ENCODE measurements around the gene CRTC2.
A peak's percentile ranks its signal among the peaks of the same experiment; 100 is the strongest.
"Not testable (repeated sequence)": the region's sequence is repeated elsewhere in the genome, so short reads cannot be mapped to it uniquely, and the experiment has no call there.

Gene CRTC2, protein sequence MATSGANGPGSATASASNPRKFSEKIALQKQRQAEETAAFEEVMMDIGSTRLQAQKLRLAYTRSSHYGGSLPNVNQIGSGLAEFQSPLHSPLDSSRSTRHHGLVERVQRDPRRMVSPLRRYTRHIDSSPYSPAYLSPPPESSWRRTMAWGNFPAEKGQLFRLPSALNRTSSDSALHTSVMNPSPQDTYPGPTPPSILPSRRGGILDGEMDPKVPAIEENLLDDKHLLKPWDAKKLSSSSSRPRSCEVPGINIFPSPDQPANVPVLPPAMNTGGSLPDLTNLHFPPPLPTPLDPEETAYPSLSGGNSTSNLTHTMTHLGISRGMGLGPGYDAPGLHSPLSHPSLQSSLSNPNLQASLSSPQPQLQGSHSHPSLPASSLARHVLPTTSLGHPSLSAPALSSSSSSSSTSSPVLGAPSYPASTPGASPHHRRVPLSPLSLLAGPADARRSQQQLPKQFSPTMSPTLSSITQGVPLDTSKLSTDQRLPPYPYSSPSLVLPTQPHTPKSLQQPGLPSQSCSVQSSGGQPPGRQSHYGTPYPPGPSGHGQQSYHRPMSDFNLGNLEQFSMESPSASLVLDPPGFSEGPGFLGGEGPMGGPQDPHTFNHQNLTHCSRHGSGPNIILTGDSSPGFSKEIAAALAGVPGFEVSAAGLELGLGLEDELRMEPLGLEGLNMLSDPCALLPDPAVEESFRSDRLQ

DNA sequence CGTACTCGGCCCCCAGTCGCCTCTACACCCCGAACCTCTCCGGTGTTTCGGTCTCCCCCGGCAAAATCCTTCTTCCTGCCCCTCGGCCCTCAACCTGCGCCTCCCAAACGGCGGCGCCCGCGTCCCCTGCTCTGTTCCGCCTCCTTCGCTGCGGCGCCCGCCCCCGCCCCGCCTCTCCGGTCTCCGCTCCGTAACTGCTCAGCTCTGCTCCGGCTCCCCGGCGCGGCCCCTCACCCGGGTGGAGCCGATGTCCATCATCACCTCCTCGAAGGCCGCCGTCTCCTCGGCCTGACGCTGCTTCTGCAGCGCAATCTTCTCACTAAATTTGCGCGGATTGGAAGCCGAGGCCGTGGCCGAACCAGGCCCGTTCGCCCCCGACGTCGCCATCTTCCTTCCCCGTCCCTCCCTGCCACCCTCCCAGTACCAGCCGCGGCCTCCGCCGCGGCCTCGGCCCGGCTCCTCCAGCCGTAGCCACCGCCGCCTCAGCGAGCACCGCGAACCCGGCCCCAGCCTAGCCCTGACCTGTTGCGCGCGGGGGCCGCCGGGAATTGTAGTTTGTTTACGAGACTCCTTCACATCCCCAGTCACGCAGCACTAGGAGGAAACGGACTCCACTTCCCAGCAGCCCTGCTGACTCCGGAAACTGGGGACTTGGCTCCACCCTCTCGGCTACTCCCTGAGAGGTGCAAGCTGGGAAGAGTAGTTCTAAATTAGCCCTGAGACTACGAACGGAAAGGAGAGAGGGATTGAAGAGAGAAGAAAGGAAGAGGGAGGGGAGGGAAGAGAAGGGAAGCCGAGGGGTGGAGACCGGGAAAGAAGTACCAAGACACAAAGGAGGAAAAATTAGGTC lies at the start of gene CRTC2:
Gene CRTC2, minus strand, starts transcription at position 502 of the 850 bp plus-strand sequence. Its CDS starts 115 bp downstream, at position 387.
- peak; percentile 86 to 91 (median 87) for DNase-seq (ENCODE audit: low read depth in 2 of 3, low spot score in 2 of 3)

DNA sequence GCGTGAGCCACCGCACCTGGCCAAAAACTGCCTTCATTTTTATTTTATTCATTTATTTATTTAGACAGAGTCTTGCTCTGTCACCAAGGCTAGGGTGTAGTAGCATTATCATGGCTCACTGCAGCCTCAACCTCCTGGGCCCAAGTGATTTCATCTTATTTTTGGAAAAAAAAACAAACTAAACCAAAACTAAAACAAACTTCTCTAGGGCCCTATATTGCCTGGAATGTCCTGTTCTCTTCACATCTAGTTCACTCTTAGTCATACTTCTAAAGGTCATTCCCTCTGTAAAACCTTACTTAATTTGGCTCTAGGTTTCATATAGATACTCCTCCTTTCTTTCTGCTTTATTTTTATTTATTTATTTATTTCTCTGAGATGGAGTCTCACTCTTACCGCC lies 47.7 kb upstream of the CRTC2 start:
- no peak for DNase-seq (ENCODE audit: low read depth in 2 of 3, low spot score in 2 of 3)

DNA sequence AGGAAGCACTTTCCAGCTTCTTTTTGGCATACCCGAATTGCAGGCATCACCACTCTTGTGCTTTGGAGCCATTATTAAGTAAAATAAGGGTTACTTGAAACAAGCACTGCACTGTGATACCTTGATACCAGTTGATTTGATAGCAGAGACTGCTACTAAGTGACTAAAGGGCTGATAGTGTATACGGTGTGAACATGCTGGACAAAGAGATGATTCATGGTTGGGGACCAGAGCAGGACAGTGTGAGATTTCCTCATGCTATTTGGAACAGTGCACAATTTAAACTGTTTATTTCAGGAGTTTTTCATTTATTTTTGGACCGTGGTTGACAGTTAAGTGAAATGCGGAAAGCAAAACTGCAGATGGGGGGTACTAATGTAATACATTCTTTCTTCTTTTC lies 42.0 kb upstream of the CRTC2 start:
- no peak for DNase-seq (ENCODE audit: low read depth in 2 of 3, low spot score in 2 of 3)

DNA sequence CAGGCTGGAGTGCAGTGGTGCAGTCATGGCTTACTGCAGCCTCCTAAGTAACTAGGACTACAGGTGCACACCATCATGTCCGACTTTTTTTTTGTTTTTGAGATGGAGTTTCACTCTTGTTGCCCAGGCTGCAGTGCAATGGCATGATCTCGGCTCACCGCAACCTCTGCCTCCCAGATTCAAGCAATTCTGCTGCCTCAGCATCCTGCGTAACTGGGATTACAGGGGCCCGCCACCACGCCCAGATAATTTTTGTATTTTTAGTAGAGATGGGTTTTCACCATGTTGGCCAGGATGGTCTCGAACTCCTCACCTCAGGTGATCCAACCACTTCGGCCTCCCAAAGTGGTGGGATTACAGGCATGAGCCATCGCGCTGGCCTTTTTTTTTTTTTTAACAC lies 38.5 kb upstream of the CRTC2 start:
- not testable (repeated sequence) for DNase-seq (ENCODE audit: low read depth in 2 of 3, low spot score in 2 of 3)

DNA sequence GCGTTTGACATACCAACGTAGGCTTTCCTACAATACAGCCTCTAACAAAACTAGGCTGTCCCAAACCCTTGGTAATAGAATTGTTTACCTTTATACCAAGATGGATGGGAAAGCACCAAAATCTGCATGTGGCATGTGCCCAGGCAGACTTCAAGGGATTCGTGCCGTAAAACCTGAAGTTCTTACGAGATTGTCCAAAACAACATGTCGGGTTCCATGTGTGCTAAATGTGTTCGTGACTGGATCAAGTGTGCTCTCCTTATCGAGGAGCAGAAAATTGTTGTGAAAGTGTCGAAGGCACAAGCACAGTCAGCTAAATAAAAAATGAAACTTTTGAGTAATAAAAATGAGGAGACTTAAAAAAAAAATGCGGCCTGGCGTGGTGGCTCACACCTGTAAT lies 37.2 kb upstream of the CRTC2 start:
- no peak for DNase-seq (ENCODE audit: low read depth in 2 of 3, low spot score in 2 of 3)

DNA sequence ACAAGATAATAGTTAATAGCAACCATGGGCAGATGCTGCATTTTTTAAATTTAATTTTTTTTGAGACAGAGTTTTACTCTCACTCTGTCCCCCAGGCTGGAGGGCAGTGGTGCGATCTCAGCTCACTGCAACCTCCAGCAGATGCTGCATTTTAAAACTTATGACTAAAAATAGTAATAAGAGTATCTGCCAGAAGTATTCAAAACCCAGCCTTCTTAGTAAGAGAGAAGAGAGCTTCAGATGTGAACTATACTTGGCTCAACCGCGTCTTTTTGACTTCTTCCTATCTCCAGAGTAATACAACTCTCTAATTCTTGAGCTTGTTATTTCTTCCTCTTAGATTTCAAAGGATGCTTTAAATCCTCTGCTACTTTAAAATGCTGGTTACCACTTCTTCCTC lies 36.8 kb upstream of the CRTC2 start:
- no peak for DNase-seq (ENCODE audit: low read depth in 2 of 3, low spot score in 2 of 3)

DNA sequence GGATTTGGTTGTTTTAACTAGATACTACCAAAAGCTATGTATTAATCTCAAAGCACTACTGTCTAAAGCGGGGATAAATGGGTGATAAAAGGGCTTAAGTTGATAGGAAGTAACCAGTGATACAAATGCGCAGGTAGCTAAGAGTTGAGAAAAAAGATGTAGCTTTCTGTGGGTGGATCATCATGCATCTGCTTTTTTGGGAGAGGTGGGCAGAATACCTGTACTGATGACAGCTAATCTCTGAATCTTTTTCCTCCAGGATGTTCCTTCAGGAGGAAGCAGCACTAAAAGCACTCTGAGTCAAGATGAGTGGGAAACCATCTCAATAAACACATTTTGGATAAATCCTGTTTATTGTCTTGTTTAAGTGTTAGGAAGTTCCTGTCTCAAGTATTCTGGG lies 33.4 kb upstream of the CRTC2 start:
- no peak for DNase-seq (ENCODE audit: low read depth in 2 of 3, low spot score in 2 of 3)

DNA sequence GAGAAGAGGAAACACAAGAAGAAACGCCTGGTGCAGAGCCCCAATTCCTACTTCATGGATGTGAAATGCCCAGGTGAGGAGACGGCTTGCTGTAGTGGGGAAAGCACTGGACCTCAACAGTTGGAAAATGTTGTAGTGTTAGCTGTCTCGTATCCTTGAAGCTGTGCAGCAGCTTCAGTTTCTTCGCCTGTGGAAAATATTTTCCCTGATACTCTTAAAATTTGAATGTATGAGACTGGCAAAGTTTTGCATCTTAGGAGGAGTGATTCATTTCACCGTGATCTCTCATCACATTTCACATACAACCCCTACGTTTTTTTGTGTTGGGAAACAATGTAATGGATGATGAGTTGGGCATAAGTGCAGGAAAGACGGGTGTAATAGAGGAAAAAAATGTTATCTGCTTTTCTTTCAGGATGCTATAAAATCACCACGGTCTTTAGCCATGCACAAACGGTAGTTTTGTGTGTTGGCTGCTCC lies 32.8 kb upstream of the CRTC2 start:
- DNase-seq (ENCODE audit: low read depth in 2 of 3, low spot score in 2 of 3) = no peak

DNA sequence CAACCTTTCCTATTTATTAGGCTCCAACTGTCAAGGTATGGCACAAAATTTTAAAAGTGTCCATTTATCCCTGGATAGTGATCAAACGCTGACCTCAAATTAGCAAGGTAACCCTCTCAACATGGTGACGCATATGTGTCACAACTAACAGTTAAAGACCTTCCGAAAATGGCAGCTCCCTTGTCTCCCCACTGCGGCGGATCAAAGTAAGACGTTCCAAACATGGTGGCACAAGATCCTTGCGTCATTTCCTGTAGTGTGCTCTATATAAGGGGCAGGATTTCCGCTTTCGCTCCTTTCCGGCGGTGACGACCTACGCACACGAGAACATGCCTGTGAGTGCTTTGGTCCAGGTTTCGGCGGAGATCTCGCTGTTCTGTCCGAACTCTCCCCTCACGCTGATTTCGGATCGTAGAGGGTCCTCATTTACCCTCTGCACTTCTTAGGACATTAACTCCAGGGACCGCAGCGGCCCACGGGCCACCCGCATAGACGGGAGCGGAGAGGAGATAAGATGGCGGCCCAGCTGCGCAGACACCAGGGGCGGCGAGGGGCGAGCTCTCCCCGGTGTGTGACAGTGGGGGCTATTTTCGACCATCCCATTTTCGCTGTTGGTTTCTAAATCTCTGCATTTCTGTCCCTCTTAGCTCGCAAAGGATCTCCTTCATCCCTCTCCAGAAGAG lies 32.2 kb upstream of the CRTC2 start, which contains the start of gene RPS27:
Gene RPS27, plus strand, starts transcription at position 295 of the 683 bp plus-strand sequence. Its CDS starts 35 bp downstream, at position 330.
- peak; percentile 67 to 71 (median 69) for DNase-seq (ENCODE audit: low read depth in 2 of 3, low spot score in 2 of 3)

DNA sequence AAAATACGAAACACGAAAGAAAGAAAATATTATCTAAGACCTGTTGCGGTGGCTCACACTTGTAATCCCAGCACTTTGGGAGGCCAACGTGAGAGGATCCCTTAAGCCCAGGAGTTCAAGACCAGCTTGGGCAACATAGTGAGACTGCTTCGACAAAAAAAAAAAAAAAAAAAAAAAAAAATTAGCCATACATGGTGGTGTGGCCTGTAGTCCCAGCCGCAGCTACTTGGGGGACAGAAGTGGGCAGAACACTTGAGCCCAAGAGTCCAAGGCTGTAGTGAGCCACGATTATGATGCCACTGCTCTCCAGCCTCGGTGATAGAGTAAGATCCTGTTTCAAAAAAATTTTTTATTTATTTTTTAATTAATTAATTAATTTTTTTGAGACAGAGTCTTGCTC lies 29.2 kb upstream of the CRTC2 start:
- no peak for DNase-seq (ENCODE audit: low read depth in 2 of 3, low spot score in 2 of 3)

DNA sequence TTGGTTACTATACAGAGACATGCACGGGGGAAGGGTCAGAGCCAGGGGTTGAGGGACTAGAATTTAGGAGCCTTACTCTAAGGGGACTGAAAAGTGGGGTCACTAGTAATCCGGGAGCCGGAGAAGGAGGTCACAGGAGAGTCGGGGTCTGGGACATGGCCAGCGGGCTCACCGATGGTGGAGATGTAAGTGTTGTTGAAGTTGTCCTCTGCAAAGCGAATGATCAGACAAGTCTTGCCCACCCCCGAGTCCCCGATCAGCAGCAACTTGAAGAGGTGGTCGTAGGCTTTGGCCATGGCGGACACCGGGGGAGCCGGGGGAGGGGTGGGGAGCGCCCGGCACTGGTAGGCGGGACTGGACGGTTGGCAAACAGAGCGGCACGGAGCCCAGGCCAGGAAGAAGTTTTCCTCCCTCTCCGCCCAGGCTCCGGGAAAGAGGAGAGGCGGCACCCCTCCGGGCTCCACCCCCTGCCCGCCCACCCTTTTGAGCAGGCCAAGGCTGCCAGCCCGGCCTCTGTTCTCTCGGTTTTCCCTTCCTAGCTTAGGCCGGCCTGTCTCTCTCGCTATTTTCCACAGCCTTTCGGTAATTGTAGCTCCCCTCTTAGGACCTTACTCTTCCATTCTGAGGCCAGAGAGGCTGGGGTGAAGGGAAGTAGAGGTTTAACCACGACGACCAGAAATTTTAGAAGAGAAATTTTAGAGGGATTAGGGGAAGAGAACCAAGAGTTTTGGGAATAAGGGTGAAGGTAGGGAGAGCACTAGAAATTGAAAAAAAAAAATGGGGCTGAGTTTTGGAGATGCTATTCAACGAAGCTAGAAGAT lies 27.7 kb upstream of the CRTC2 start, which contains the start of gene RAB13:
Gene RAB13, minus strand, starts transcription at position 399 of the 821 bp plus-strand sequence. Its CDS starts 103 bp downstream, at position 296.
- DNase-seq (ENCODE audit: low read depth in 2 of 3, low spot score in 2 of 3) = no peak

DNA sequence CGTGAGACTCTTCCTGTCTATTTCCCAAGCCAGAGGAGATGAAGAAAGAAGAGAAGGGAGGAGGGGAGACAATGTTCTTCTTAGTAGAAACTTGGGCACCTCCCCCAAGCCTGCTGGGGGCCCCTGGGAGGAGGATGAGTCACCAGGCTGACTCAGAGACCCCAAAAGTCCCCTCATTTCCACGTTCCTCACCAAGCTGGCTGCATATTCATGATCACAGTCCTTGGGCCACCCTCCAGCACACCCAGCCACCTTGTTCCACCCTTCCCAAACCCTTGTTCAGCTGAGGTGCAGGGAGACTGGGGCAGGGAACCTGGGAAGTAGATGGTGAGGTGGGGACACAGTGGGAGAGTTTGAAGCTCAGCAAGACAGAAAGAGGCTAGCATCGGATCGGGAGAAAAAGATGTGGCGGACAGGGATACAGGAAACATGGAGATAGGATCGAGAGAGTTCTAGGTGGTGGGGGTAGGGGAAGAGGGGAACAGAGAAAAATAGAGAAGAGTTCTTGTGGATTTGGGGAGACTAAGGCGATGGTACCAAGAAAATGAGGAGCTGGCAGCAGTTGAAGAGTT lies 27.0 kb upstream of the CRTC2 start:
- DNase-seq (ENCODE audit: low read depth in 2 of 3, low spot score in 2 of 3) = peak in 1 of 3 experiments; percentile 39

DNA sequence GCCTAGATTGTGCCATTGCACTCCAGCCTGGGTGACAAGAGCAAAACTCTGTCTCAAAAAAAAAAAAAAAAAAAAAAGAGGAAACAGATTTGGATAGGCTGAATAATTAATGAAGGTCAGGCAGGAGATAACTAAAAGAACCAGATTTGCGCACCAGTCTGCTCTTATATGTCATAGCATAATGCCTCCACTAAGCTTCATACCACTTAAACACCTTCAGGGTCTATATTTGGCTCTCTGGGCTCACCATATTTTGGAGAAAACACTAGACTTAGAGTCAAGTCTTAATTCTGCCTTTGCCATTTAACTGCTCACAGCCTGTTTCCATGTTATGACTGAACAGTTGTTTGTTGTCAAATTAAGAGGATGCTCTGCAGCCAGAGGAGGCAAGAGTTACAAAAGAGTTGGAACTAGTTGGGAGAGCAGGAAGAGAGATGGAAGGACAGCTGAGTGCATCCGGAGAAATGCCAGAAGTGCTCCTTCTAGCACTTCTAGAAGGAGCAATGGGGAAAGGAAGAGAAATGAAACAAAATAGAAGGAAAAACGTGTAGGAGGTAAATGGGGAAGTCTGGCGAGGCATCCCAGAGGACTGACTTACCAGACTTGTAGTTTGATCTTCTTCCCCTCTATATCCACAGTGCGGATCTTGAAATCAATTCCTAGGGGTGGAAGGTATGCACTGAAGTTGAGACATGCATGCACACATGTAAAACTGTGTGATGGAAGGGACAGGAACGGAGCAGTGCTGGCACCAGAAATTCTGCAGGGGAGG lies 25.9 kb upstream of the CRTC2 start:
- DNase-seq (ENCODE audit: low read depth in 2 of 3, low spot score in 2 of 3) = no peak

DNA sequence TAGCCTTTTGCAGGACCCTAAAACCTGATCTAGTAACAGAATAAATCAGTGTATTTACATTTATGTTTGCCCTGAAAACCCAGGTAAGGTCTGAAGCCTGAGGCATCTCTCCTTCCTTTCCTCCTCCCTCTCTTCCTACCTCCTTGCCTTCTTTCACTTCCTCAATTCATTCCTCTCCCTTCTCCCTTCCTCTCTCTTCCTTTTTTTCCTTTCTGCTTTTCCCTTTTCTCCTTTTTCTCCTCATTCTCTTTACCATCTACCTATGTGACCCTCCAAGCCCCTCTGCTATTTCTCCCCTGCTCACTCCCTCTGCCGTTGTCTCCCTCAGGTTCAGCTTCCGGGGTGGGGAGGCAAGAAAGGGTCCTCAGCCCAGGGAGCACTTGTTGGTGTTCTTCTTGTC lies 23.3 kb upstream of the CRTC2 start:
- not testable (repeated sequence) for DNase-seq (ENCODE audit: low read depth in 2 of 3, low spot score in 2 of 3)

DNA sequence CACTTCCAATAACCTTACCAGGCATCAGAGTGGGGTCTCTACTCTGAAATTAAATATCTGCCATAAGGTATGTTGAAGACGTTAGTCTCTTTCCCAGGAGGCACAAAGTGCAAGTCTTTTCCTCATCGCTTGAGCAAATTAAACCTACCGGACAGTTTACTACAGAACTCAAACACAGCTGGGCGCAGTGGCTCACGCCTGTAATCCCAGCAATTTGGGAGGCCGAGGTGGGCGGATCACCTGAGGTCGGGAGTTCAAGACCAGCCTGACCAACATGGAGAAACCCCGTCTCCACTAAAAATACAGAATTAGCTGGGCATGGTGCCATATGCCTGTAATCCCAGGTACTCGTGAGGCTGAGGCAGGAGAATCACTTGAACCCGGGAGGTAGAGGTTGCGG lies 20.7 kb upstream of the CRTC2 start:
- not testable (repeated sequence) for DNase-seq (ENCODE audit: low read depth in 2 of 3, low spot score in 2 of 3)

DNA sequence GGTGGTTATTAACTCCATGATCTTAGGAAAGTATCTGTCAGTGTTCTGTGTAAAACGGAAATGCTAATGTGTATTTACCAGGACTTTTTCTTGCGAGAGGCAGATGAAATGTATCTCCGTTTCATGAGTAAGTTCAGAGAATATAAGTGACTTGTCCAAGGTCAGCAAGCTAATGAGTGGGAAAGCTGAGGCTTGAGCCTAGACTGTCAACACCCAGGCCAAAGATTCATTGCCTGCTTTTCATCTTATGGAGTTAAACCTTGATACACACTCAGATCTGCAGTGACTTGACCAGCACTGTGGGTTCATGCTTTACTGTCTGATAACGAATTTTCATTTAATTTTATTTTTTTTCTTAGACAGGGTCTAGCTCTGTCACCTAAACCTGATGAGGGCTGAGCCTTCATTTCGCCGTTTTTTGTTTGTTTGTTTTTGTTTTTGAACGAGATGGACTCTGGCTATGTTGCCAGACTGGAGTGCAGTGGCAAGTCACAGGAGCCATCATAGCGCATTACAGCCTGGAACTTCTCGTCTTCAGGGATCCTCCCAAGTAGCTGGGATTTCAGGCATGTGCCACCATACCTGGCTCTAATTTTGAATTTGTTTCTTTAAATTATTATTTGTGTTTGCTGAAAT lies 20.0 kb upstream of the CRTC2 start:
- no peak for DNase-seq (ENCODE audit: low read depth in 2 of 3, low spot score in 2 of 3)

DNA sequence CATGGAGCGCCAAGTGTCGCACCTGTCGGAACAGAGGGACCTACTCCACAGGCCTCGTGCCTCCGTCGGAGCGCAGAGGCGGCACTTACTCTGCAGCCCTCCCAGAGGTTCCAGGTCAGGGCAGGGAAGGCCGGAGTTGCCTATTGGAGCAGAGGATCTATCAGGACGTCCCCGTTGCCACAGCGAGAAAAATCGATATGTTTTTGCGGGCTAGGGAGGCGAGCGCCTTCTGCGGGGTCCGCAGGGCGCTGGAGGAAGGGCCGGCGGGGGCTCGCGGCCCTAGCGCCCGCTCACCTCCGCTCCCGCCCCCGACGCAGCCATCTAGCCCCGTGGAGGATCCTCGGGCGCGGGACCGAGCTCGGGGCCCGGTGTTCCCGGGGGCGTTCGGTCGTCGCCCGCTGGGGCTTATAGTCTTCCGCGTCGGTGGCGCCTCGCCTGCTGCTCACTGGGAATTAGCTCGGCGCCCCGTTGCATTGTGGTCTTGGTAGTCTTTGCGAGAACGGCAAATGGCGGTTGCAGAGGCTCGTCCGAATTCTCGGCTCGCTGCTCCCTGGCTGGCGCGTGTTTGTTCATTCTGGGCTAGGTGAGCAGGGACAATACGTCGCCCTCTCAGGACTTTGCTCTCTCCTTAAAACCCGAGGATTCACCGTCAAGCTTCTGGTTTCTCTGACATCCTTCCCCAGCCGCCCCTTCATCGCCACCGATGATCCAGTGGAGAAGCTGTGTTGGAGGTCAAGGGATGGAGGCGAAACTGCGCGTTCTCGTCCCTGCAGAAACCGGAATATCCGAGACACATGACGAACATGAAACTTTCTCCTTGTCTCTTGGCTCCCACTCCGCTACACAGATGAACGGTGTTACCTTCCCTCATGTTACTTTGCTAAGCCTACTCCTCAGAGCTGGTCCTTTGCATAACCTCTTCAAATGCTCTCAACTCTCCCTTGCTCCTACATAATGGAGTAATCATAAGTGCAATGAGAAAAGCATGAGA lies 19.1 kb upstream of the CRTC2 start, which contains the start of gene JTB:
Gene JTB, minus strand, starts transcription at position 425 of the 991 bp plus-strand sequence. Its CDS starts 422 bp downstream, at position 3.
- peak; percentile 60 to 72 (median 64) for DNase-seq (ENCODE audit: low read depth in 2 of 3, low spot score in 2 of 3)
